ENCODE results near the gene MRPS27. TPM values are rescaled to one million over a fixed set of nuclear protein-coding genes. Genes with fewer than 3 reads are reported as not detected.

Gene MRPS27
- total and polyA plus RNA-seq, 4 donors: 17.6 to 38.7 (median 34.9) TPM

GRCh38 chr5:72369711-72370110 is 49.7 kb upstream of the MRPS27 start:
- H3K4me1 ChIP-seq (ENCODE audit: control insufficient read depth in 4 of 4, insufficient read depth in 4 of 4, low read length in 3 of 4): no peaks in the 10 kb centered on the region
- no peak for DNase-seq (ENCODE audit: low spot score)
- H3K27me3 ChIP-seq (ENCODE audit: control insufficient read depth in 4 of 4, insufficient read depth in 4 of 4, low read length in 3 of 4): no peaks in the 10 kb centered on the region
- 88% methylated on average over 3 of the region's 3 CpGs for WGBS
- H3K36me3 ChIP-seq (ENCODE audit: control insufficient read depth in 4 of 4, insufficient read depth in 3 of 4, low read depth in 1 of 4, low read length in 3 of 4): peaks cover 0 to under 1% (median 0%) of the 10 kb centered on the region in 4 donors
- TF ChIP-seq ATF3 (IDR thresholded peaks at IDR 0.05): no peak
- no peak for TF ChIP-seq EGR1 (IDR thresholded peaks at IDR 0.05; ENCODE audit: low read depth in 2 of 2)
- TF ChIP-seq YY1 (IDR thresholded peaks at IDR 0.05): no peak
- TF ChIP-seq SP1 (IDR thresholded peaks at IDR 0.05): no peak
- TF ChIP-seq TAF1 (conservative IDR thresholded peaks at IDR 0.05): no peak
- TF ChIP-seq NR2F2 (IDR thresholded peaks at IDR 0.05): no peak
- TF ChIP-seq, protein P1, sequence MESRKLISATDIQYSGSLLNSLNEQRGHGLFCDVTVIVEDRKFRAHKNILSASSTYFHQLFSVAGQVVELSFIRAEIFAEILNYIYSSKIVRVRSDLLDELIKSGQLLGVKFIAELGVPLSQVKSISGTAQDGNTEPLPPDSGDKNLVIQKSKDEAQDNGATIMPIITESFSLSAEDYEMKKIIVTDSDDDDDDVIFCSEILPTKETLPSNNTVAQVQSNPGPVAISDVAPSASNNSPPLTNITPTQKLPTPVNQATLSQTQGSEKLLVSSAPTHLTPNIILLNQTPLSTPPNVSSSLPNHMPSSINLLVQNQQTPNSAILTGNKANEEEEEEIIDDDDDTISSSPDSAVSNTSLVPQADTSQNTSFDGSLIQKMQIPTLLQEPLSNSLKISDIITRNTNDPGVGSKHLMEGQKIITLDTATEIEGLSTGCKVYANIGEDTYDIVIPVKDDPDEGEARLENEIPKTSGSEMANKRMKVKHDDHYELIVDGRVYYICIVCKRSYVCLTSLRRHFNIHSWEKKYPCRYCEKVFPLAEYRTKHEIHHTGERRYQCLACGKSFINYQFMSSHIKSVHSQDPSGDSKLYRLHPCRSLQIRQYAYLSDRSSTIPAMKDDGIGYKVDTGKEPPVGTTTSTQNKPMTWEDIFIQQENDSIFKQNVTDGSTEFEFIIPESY (IDR thresholded peaks at IDR 0.05): no peak
- no peak for TF ChIP-seq FOXA1 (IDR thresholded peaks at IDR 0.05)
- TF ChIP-seq RXRA (IDR thresholded peaks at IDR 0.05): no peak
- no peaks in the 10 kb centered on the region for H3K9me3 ChIP-seq (ENCODE audit: control insufficient read depth in 4 of 4, low read length in 3 of 4)
- H3K27ac ChIP-seq (ENCODE audit: low read depth in 1 of 2, low read length in 2 of 2): no peak overlapping the region
- H3K4me3 ChIP-seq (ENCODE audit: low read depth in 1 of 3, low read length in 3 of 3): no peak overlapping the region
- no peak overlapping the region for H3K9ac ChIP-seq (ENCODE audit: low read depth in 1 of 2, low read length in 2 of 2)

- Histone ChIP-seq H3K9ac (ENCODE audit: low read depth in 1 of 2, low read length in 2 of 2) (no peak overlapping the region), H3K4me1 (ENCODE audit: control insufficient read depth in 4 of 4, insufficient read depth in 4 of 4, low read length in 3 of 4) (no peaks in the 10 kb centered on the region), H3K36me3 (ENCODE audit: control insufficient read depth in 4 of 4, insufficient read depth in 3 of 4, low read depth in 1 of 4, low read length in 3 of 4) (peaks cover 0 to 2% (median 0%) of the 10 kb centered on the region in 4 donors), H3K9me3 (ENCODE audit: control insufficient read depth in 4 of 4, low read length in 3 of 4) (no peaks in the 10 kb centered on the region), H3K4me3 (ENCODE audit: low read depth in 1 of 3, low read length in 3 of 3) (no peak overlapping the region), H3K27me3 (ENCODE audit: control insufficient read depth in 4 of 4, insufficient read depth in 4 of 4, low read length in 3 of 4) (no peaks in the 10 kb centered on the region), H3K27ac (ENCODE audit: low read depth in 1 of 2, low read length in 2 of 2) (no peak overlapping the region)
- 95% methylated on average over 1 of the region's 1 CpG for WGBS
- no peak for DNase-seq (ENCODE audit: low spot score)
- no peak for TF ChIP-seq JUND (IDR thresholded peaks at IDR 0.05)
- no peak for TF ChIP-seq REST (IDR thresholded peaks at IDR 0.05)
- no peak for TF ChIP-seq SP1 (IDR thresholded peaks at IDR 0.05)
- no peak for TF ChIP-seq TAF1 (conservative IDR thresholded peaks at IDR 0.05)
- TF ChIP-seq, protein P1 (IDR thresholded peaks at IDR 0.05): no peak
- no peak for TF ChIP-seq FOXA1 (IDR thresholded peaks at IDR 0.05)
- TF ChIP-seq, protein P2, sequence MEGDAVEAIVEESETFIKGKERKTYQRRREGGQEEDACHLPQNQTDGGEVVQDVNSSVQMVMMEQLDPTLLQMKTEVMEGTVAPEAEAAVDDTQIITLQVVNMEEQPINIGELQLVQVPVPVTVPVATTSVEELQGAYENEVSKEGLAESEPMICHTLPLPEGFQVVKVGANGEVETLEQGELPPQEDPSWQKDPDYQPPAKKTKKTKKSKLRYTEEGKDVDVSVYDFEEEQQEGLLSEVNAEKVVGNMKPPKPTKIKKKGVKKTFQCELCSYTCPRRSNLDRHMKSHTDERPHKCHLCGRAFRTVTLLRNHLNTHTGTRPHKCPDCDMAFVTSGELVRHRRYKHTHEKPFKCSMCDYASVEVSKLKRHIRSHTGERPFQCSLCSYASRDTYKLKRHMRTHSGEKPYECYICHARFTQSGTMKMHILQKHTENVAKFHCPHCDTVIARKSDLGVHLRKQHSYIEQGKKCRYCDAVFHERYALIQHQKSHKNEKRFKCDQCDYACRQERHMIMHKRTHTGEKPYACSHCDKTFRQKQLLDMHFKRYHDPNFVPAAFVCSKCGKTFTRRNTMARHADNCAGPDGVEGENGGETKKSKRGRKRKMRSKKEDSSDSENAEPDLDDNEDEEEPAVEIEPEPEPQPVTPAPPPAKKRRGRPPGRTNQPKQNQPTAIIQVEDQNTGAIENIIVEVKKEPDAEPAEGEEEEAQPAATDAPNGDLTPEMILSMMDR (IDR thresholded peaks at IDR 0.05; ENCODE audit: low read depth, low read length, missing input control): no peak
- no peak for TF ChIP-seq HNF4G (IDR thresholded peaks at IDR 0.05)
- TF ChIP-seq YY1 (IDR thresholded peaks at IDR 0.05): no peak
- TF ChIP-seq FOXA2 (IDR thresholded peaks at IDR 0.05): no peak
- no peak for TF ChIP-seq MAX (IDR thresholded peaks at IDR 0.05)
- no peak for TF ChIP-seq GABPA (IDR thresholded peaks at IDR 0.05 in 1 of 2, conservative IDR thresholded peaks at IDR 0.05 in 1 of 2)
- TF ChIP-seq NR2F2 (IDR thresholded peaks at IDR 0.05): no peak
- TF ChIP-seq EGR1 (IDR thresholded peaks at IDR 0.05; ENCODE audit: low read depth in 2 of 2): no peak
- no peak for TF ChIP-seq ATF3 (IDR thresholded peaks at IDR 0.05)
- no peak for TF ChIP-seq HNF4A (conservative IDR thresholded peaks at IDR 0.05)
- no peak for TF ChIP-seq RXRA (IDR thresholded peaks at IDR 0.05)
- no peak for TF ChIP-seq RAD21 (IDR thresholded peaks at IDR 0.05)
These were observed 49.3 kb upstream of the MRPS27 start for GRCh38 chr5:72369301-72369700.

Measured in liver (tissue), 9 donors.